ENCODE measurements around the gene GOLGA6L9.
"Not testable (repeated sequence)": the region's sequence is repeated elsewhere in the genome, so short reads cannot be mapped to it uniquely, and the experiment has no call there.

The GOLGA6L9 gene, protein sequence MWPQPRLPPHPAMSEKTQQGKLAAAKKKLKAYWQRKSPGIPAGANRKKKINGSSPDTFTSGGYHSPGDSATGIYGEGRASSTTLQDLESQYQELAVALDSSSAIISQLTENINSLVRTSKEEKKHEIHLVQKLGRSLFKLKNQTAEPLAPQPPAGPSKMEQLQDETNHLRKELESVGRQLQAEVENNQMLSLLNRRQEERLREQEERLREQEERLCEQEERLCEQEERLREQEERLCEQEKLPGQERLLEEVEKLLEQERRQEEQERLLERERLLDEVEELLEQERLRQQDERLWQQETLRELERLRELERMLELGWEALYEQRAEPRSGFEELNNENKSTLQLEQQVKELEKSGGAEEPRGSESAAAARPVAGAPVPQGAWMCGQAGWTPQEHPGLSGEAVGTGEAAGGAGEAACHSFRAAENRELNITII

GRCh38 chr15:82429693-82430092 is at the start of gene GOLGA6L9:
GOLGA6L9 (plus strand) TSS chr15:82429816; CDS start chr15:82430080, 264 bp downstream.
- not testable (repeated sequence) for DNase-seq (ENCODE audit: low read depth in 3 of 3)

- DNase-seq (ENCODE audit: low read depth in 3 of 3), result not testable (repeated sequence)
Measured at GRCh38 chr15:82381330-82381955, 48.2 kb upstream of the GOLGA6L9 start.

DNA sequence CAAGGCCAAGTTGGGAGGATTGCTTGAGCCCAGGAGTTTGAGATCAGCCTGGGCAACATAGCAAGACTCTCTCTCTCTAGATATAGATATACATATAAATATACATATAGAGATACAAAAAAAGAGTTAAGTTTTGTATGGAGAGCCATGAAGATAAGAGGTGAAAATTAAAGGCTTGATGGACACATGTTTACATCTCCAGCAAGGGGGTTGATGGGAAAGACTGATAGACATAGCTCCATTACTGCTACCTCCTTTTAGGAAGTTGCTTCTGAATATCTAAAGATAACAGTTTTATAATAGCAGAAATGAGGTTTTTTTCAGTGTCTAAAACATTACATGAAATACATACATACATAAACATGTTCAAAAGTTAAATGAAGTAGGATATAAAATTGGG is 42.4 kb upstream of the GOLGA6L9 start:
- DNase-seq (ENCODE audit: low read depth in 3 of 3), result not testable (repeated sequence)

GRCh38 chr15:82390152-82390551 is 39.5 kb upstream of the GOLGA6L9 start:
- DNase-seq (ENCODE audit: low read depth in 3 of 3), result not testable (repeated sequence)

- not testable (repeated sequence) for DNase-seq (ENCODE audit: low read depth in 3 of 3)
Measured at GRCh38 chr15:82392077-82392476, 37.5 kb upstream of the GOLGA6L9 start.

GRCh38 chr15:82393671-82394070 is 35.9 kb upstream of the GOLGA6L9 start:
- no peak for DNase-seq (ENCODE audit: low read depth in 3 of 3)

DNA sequence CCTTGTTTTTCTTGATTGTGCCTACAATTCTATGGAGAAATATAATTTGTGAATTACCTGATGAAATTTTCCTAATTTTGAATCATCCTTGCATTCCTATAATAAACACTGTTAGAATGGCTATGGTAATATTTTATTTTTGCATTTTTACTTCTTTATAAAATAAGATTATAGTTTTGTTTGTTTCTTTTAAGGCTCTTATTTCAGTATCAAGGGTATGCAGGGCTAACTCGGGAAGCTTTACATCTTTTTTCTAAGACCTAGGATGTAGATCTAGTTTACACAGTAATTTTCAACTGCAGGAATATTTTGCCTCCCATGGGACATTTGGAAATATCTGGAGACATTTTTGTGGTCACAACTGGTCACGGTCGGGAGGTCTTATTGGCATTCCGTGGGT is 33.8 kb upstream of the GOLGA6L9 start:
- not testable (repeated sequence) for DNase-seq (ENCODE audit: low read depth in 3 of 3)

GRCh38 chr15:82397817-82398216 is 31.8 kb upstream of the GOLGA6L9 start:
- DNase-seq (ENCODE audit: low read depth in 3 of 3), result no peak

GRCh38 chr15:82398785-82399184 is 30.8 kb upstream of the GOLGA6L9 start:
- no peak for DNase-seq (ENCODE audit: low read depth in 3 of 3)

DNA sequence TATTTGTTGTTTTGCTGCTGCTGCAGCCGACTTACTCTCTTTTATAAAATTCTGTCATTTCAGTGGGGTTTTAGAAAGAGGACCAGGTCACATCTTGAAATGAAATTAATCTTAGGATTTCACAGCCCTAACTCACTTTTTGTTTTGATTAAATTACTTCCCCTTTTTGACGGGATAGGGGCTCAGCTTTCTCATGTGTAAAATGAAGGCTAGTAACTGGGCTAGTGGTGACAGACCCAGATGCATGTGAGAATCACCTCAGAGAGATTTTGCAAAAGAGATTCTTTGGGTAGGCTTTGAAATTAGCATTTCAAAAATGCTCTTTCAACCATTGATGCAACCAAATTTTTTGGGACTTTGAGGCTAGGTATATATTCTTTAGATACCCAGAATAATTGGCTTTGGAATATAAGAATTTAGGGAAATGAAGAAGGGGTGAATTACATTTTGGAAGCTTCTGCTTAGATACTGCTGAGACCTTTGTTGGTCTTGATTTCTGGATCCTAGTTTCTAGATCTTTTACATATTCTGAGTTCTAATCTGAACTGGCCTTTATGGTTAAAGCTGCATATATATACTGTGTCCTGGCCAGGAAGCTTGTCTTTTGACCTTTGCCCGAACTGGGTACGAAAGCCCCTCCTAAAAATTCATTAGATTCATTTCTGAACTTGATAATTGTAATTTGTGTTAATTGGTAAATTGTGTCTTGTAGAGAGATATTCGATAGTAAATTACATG is 30.1 kb upstream of the GOLGA6L9 start:
- not testable (repeated sequence) for DNase-seq (ENCODE audit: low read depth in 3 of 3)

DNA sequence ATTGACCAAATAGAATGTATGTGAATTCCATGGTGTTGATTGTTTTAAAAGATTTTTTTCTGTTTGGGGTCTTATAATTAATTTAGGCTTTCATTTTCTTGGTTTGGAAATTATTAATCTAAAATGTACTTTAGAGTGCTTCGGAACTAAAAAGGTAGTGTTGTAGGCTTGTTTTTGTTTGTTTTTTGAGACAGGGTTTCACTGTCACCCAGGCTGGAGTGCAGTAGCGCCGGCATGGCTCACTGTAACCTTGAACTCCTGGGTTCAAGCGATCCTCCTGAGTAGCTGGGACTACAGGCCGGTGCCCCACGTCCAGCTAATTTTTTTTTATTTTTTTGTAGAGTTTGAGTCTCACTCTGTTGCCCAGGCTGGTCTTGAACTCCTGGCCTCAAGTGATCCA is 27.7 kb upstream of the GOLGA6L9 start:
- not testable (repeated sequence) for DNase-seq (ENCODE audit: low read depth in 3 of 3)

- not testable (repeated sequence) for DNase-seq (ENCODE audit: low read depth in 3 of 3)
Measured at GRCh38 chr15:82402341-82402740, 27.3 kb upstream of the GOLGA6L9 start.

DNA sequence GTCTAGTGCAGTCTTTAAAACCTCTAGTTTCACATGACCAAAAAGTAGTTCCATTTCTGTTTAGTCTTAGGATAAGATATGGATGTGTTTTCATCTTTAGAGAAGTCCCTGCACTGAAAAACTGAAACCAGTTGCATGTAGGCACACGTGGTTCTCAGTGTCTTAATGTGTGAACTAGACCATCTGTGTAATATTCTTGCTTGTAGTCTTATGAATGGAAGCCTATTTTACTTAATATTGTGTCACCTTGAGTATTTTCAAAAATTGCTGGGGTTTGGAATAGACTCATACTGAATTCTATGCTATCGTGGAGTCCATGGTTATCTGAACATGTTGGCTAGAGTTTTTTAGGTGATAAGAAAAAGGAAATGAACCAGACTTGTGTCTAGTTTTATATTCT is 23.4 kb upstream of the GOLGA6L9 start:
- not testable (repeated sequence) for DNase-seq (ENCODE audit: low read depth in 3 of 3)

DNA sequence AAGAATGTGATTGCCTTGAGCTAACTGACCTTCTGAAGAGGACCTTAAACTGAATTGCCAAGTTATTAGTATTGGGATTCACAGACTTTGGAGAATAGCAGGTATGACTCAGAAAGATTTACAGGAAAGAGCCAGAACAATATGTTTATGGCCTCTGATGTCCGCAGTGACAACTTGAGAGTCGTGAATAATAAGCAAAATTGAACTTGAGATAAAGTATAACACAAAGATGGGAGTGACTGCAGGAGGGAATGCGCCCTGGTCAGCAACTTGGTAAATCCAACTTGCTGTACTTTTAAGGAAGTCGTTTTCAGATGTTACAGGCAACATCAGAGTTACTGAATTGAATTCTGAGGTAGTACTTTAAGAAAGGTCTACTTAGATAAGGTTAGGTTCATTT is 19.3 kb upstream of the GOLGA6L9 start:
- DNase-seq (ENCODE audit: low read depth in 3 of 3), result not testable (repeated sequence)

- DNase-seq (ENCODE audit: low read depth in 3 of 3), result not testable (repeated sequence)
Measured at GRCh38 chr15:82411595-82411994, 18.0 kb upstream of the GOLGA6L9 start.

- DNase-seq (ENCODE audit: low read depth in 3 of 3), result not testable (repeated sequence)
Measured at GRCh38 chr15:82414525-82415191, 15.0 kb upstream of the GOLGA6L9 start.

- DNase-seq (ENCODE audit: low read depth in 3 of 3), result not testable (repeated sequence)
Measured at GRCh38 chr15:82420516-82420915, 9.1 kb upstream of the GOLGA6L9 start.

GRCh38 chr15:82420966-82421365 is 8.7 kb upstream of the GOLGA6L9 start:
- DNase-seq (ENCODE audit: low read depth in 3 of 3), result not testable (repeated sequence)

GRCh38 chr15:82427117-82427516 is 2.5 kb upstream of the GOLGA6L9 start:
- DNase-seq (ENCODE audit: low read depth in 3 of 3), result not testable (repeated sequence)

GRCh38 chr15:82445420-82445819 is 15.8 kb downstream of the GOLGA6L9 start:
- DNase-seq (ENCODE audit: low read depth in 3 of 3), result peak in 2 of 3 donors; percentile 29 to 32

DNA sequence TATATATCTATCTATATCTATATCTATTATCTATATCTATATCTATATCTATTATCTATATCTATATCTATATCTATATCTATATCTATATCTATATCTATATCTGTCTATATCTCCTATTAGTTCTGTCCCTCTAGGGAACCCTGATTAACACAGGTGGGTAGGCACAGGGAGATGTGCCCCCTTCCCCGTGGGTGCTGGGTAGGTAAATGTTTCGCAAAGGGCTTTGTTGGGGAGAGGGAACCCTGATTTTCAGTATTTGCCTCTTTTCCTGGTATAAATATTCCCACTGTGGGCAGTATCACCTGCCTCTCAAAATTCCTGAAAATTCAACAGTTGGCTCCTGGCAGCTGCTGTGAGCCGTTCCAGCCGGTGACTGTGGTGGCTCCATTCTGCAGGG is 27.7 kb downstream of the GOLGA6L9 start:
- not testable (repeated sequence) for DNase-seq (ENCODE audit: low read depth in 3 of 3)

GRCh38 chr15:82465629-82466028 is 36.0 kb downstream of the GOLGA6L9 start:
- not testable (repeated sequence) for DNase-seq (ENCODE audit: low read depth in 3 of 3)

Data from stimulated activated CD4-positive, alpha-beta T cell treated with anti-CD3 and anti-CD28 coated beads, TNF-alpha, amount 100 ng/mL, for 48 hours (primary cell).